Retinal pigment epithelial cell (primary cell): ENCODE measurements around the gene ERICH6.

Source experiments
- DNase-seq: peaks from one replicate; pipeline ENCODE4 v3.0.0-alpha.2; 2010; ENCODE audit warnings: low read depth
- H3K4me3 ChIP-seq: 2 replicates; pipeline ENCODE4 v1.5.1; 2011; ENCODE audit warnings: mild to moderate bottlenecking, low read length, control low read depth, moderate library complexity
- TF ChIP-seq, protein P1 (sequence below): conservative IDR thresholded peaks from 2 replicates; pipeline ENCODE4 v1.5.1; 2011; ENCODE audit warnings: low read depth, low read length, control low read depth, inconsistent platforms

Gene ERICH6

DNA sequence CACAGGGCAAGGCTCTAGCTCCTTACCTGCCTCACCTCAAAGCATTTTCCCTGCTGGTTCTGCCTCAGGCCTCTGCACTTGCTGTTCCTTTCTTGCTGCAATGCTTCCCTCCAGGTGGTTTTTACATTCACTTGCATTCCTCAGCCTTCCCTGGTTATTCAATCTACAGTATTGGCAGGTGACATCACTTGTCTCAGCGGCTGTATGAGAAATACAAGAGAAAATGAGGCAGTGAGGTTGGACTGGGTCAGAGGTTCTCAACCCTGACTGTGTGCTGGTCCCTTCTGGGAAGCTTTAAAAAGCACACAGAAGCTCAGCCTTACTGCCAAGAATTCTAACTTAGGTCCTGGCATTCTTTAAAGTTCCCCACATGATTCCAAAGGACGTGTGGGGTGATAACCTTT lies 32.6 kb upstream of the ERICH6 start:
- H3K4me3 ChIP-seq, result no peak overlapping the region
- no peak for DNase-seq
- TF ChIP-seq, protein P1, sequence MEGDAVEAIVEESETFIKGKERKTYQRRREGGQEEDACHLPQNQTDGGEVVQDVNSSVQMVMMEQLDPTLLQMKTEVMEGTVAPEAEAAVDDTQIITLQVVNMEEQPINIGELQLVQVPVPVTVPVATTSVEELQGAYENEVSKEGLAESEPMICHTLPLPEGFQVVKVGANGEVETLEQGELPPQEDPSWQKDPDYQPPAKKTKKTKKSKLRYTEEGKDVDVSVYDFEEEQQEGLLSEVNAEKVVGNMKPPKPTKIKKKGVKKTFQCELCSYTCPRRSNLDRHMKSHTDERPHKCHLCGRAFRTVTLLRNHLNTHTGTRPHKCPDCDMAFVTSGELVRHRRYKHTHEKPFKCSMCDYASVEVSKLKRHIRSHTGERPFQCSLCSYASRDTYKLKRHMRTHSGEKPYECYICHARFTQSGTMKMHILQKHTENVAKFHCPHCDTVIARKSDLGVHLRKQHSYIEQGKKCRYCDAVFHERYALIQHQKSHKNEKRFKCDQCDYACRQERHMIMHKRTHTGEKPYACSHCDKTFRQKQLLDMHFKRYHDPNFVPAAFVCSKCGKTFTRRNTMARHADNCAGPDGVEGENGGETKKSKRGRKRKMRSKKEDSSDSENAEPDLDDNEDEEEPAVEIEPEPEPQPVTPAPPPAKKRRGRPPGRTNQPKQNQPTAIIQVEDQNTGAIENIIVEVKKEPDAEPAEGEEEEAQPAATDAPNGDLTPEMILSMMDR, result no peak

DNA sequence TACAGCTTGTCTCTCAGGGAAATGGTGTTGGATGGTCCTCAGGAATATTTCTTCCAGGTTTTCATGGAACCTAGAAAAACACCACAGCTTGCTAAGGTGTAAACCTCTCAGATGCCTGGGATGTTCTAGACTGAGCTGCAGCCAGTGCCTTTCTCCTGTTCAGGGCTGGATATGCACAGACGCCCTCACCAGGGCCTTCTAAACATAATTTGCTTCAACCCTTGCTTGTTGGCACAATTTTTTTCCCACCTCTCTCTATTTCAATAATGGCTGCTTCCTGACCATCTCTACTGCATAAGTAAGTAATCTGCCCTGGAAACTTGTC lies 31.0 kb upstream of the ERICH6 start:
- no peak for DNase-seq
- H3K4me3 ChIP-seq, result no peak overlapping the region
- TF ChIP-seq, protein P1, result no peak

DNA sequence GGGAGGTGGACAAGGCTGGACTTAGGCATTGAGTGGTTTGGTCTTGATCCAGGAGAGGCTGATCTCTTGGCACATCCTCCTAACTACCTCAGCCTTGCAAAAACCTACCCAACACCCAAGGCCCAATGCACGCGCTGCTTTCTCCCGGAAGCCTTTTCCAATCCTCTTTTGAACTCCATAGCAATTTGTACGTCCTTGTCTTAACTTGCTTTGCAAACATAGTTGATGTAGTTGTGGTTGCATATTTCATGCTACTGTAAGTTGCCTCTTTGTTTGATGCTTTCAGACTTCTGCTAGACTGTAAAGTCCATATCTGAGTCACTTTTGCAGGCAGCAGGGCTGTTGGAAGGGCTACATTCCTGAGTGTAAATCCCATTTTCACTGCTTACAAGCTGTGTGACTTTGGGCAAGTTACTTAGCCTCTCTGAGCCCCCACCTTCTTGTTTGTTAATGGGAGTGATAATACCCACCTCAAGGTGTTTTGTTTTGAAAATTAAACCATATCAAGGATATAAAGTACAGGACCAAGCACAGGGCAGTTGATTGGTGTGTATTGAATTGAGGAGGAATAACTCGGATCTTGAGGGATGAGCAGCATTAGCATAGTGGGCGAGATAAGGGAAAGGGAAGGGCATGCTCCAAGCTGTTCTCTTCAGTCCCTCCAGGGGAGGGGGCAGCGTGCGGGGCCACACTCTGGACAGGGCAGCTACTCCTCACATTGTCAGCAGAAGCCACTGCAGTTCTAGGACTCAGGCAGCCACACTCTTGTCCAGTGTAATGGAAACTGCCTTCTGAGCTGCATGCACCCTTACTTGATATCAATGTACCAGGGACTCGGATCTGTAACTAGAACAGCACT lies 30.4 kb upstream of the ERICH6 start:
- TF ChIP-seq, protein P1, result no peak
- no peak overlapping the region for H3K4me3 ChIP-seq
- DNase-seq, result no peak

DNA sequence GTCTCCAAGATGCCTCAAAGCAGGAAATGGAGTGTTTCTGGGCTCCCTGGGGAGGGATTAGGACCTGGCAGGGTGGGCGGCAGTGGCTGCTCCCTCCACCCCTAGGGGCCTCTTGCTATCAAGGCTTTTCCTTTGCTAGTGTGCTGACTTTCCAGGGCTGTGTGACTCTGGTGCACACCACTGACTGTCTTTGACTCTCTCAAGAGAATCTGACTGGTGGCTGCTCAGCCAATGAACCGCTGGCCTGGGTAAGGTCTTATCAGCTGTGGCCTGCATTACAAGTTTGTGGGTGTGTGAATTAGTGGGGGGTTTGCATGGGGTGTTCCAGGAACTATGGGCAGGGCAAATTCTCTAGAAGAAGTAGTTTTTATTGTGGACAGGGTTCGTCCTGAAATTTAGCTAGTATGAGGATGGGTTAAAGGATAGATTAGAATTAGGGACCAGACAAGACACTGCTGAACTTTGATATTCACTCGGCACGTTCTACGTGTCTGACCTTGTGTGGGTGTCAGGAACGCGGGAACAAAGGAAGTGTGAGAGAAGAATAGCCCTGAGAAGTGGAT lies 29.7 kb upstream of the ERICH6 start:
- H3K4me3 ChIP-seq, result no peak overlapping the region
- no peak for DNase-seq
- TF ChIP-seq, protein P1, result no peak

DNA sequence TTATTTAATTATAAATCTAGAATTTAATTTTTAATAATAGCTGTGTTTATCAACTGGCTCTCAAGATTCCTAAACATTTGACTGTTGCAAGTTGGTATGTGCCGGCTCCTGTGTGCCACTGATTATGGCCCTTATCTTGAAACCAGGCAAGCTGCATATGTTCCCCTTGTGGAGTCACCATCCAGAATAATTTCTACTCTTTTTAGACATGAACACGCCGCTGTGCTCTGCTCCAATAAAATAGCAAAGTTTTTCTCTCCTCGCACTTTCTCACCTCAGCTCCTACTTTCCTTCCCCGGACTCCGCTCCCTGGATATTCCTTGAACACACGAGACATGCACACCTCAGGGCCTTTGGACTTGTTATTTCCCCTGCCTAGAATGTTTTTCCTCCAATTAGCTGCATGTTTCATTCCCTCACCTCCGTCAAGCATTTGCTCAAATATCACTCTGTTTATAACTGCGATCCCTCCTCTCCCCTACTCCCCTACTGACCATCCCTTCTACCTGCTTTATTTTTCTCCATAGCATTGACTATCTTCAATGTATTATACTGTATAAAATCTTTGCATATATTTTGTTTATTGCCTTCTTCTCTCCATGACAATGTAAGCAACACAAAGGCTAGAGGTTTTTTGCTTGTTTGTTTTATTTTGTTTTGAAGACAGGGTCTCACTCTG lies 26.1 kb upstream of the ERICH6 start:
- TF ChIP-seq, protein P1, result no peak
- no peak overlapping the region for H3K4me3 ChIP-seq
- no peak for DNase-seq

DNA sequence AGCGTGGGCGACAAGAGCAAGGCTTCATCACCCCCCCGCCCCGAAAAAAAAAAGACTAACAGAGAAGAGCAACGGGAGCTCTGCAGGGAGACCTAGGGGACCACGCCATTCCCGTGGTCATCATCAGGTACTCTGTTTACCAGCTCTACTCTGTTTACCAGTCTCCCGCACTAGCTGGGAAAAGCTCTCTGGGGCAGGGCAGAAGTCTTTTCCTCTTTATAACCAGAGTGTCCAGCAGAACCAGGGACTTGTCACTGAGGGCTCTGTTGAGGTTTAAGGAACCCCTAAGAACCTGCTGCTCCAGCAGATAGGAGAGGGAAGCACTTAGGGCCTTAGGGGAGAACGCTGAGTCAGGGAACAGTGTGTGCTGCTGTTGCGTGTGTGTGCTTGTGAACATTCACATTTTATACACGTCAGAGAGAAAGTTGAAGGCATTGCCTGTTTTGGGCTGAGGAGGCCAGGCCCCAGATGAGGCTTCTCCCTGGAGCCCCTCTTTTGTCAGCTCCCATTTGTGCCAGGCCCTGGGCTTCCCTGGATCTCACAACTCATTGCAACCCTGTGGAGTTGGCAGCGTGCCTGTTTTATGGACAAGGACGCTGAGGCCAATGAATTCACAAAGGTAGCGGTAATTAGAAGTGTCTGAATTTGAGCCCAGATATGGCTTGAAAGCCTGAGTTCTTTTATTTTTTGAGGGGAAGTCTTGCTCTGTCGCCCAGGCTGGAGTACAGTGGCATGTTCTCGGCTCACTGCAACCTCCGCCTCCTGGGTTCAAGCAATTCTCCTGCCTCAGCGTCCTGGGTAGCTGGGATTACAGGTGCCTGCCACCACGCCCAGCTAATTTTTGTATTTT lies 24.2 kb upstream of the ERICH6 start:
- TF ChIP-seq, protein P1, result no peak
- H3K4me3 ChIP-seq, result no peak overlapping the region
- DNase-seq, result no peak
